A673 (cell line): ENCODE measurements around the gene CAPZA2. TPM values are rescaled to one million over a fixed set of nuclear protein-coding genes. Genes with fewer than 3 reads are reported as not detected.

ENCODE experiments used
- BruUV-seq: library from RNA; stranded (reverse); fragments of 400-500 nt; replicated peaks from 2 replicates; lab custom pipeline; 2021; lab: Mats Ljungman, UMichigan
- CTCF ChIA-PET: fragments of 300-600 bp; sonication (Branson Sonifier 250); formaldehyde crosslinking; loops from one replicate; lab custom pipeline; 2022; ENCODE audit warnings: antibody characterized with exemption; lab: Charles Lee
- POLR2A ChIA-PET: fragments of 300-600 bp; sonication (Branson Sonifier 250); formaldehyde crosslinking; loops from one replicate; lab custom pipeline; 2022; ENCODE audit warnings: antibody characterized with exemption; ENCODE audit not compliant: low non-redundant PET; lab: Charles Lee
- DNase-seq: peaks from one replicate; pipeline ENCODE4 v3.0.0-alpha.2; 2015; ENCODE audit warnings: low spot score
- H3K27ac ChIP-seq: fragments of 200-600 bp; sonication (generic); 2 replicates; pipeline ENCODE4 v1.5.1; 2016; ENCODE audit warnings: mixed run types, low read depth, mild to moderate bottlenecking, mixed read lengths, antibody characterized with exemption, low read length; ENCODE audit not compliant: poor library complexity, severe bottlenecking
- H3K27me3 ChIP-seq: fragments of 200-600 bp; sonication (generic); replicated peaks from 2 replicates; pipeline ENCODE4 v1.6.1; 2017; ENCODE audit warnings: mixed run types, low read depth, mild to moderate bottlenecking, mixed read lengths, antibody characterized with exemption, low read length; ENCODE audit not compliant: insufficient read depth, poor library complexity
- H3K36me3 ChIP-seq: fragments of 200-600 bp; sonication (generic); 2 replicates; pipeline ENCODE4 v1.6.1; 2016; ENCODE audit warnings: mixed run types, mild to moderate bottlenecking, mixed read lengths, antibody characterized with exemption, low read length; ENCODE audit not compliant: insufficient read depth, poor library complexity, severe bottlenecking
- H3K4me1 ChIP-seq: fragments of 200-600 bp; sonication (generic); 2 replicates; pipeline ENCODE4 v1.6.1; 2017; ENCODE audit warnings: mixed run types, mild to moderate bottlenecking, mixed read lengths, antibody characterized with exemption, low read length; ENCODE audit not compliant: insufficient read depth, poor library complexity, severe bottlenecking
- H3K4me3 ChIP-seq: fragments of 200-600 bp; sonication (generic); 2 replicates; pipeline ENCODE4 v1.5.1; 2016; ENCODE audit warnings: low read depth, mixed run types, mild to moderate bottlenecking, mixed read lengths, low read length; ENCODE audit not compliant: poor library complexity, severe bottlenecking
- H3K9me3 ChIP-seq: fragments of 200-600 bp; sonication (generic); 2 replicates; pipeline ENCODE4 v1.6.1; 2016; ENCODE audit warnings: mixed run types, low read depth, mild to moderate bottlenecking, mixed read lengths, antibody characterized with exemption, low read length; ENCODE audit not compliant: poor library complexity, severe bottlenecking
- CTCF ChIP-seq: fragments of 300-800, 200-600 bp; sonication (generic); conservative IDR thresholded peaks from 2 replicates; pipeline ENCODE4 v1.5.1; 2017; ENCODE audit warnings: low read depth, mild to moderate bottlenecking, antibody characterized with exemption, low read length, moderate library complexity, mixed read lengths
- EZH2 ChIP-seq: fragments of 200-600 bp; sonication (generic); IDR thresholded peaks from 2 replicates; pipeline ENCODE4 v1.6.1; 2017; ENCODE audit warnings: borderline replicate concordance, low read depth, mild to moderate bottlenecking, mixed read lengths, antibody characterized with exemption, low read length; ENCODE audit not compliant: poor library complexity, severe bottlenecking
- intact Hi-C: fragments of 100-400 bp; cut with micrococcal nuclease; formaldehyde crosslinking; loops from one replicate; pipeline ENCODE4 v1.10.0; 2022; ENCODE audit not compliant: unreplicated experiment
- total RNA-seq: library from RNA; stranded (reverse); gene quantifications from 2 replicates; pipeline ENCODE4 v1.2.3, GENCODE V29; 2021

Gene CAPZA2
- total RNA-seq, 1 experiment from 2014 or later: 118 TPM

- no peak for DNase-seq
- TF ChIP-seq CTCF (no peak), EZH2 (no peak)
- no TSS peak for BruUV-seq
- Histone ChIP-seq H3K27me3 (peaks cover 5% of the 10 kb centered on the region), H3K4me1 (no peaks in the 10 kb centered on the region), H3K27ac (no peak overlapping the region), H3K9me3 (no peaks in the 10 kb centered on the region), H3K4me3 (no peak overlapping the region), H3K36me3 (no peaks in the 10 kb centered on the region)
- ChIA-PET CTCF (no interaction called here), POLR2A (no interaction called here)
- intact Hi-C loops: no loop called here
Measured at GRCh38 chr7:116828281-116828680, 34.1 kb upstream of the CAPZA2 start.

- Histone ChIP-seq H3K4me3 (no peak overlapping the region), H3K4me1 (no peaks in the 10 kb centered on the region), H3K27me3 (peaks cover 5% of the 10 kb centered on the region), H3K27ac (no peak overlapping the region), H3K9me3 (no peaks in the 10 kb centered on the region), H3K36me3 (no peaks in the 10 kb centered on the region)
- intact Hi-C loops: no loop called here
- DNase-seq: no peak
- BruUV-seq: no TSS peak
- ChIA-PET CTCF (no interaction called here), POLR2A (no interaction called here)
- no peak for TF ChIP-seq EZH2
- no peak for TF ChIP-seq CTCF
Measured at GRCh38 chr7:116829041-116829440, 33.3 kb upstream of the CAPZA2 start.

GRCh38 chr7:116829493-116829892 lies 32.9 kb upstream of the CAPZA2 start:
- Histone ChIP-seq H3K4me3 (no peak overlapping the region), H3K9me3 (no peaks in the 10 kb centered on the region), H3K4me1 (no peaks in the 10 kb centered on the region), H3K27me3 (peaks cover 4% of the 10 kb centered on the region), H3K36me3 (no peaks in the 10 kb centered on the region), H3K27ac (no peak overlapping the region)
- no TSS peak for BruUV-seq
- ChIA-PET CTCF (no interaction called here), POLR2A (no interaction called here)
- DNase-seq: no peak
- intact Hi-C loops: no loop called here
- TF ChIP-seq EZH2: no peak
- no peak for TF ChIP-seq CTCF
